Measurements from ENCODE around the gene CREBBP.

Gene CREBBP

GRCh38 chr16:3839402-3840184, 40.9 kb downstream of the CREBBP start:
- H2BK12ac ChIP-seq (ENCODE audit: low read length): no peak overlapping the region
- H4K8ac ChIP-seq (ENCODE audit: low read depth, low read length): no peak overlapping the region
- H3K79me2 ChIP-seq (ENCODE audit: control insufficient read depth, insufficient read depth, low read length, poor library complexity): no peaks in the 10 kb centered on the region
- H3K4me2 ChIP-seq (ENCODE audit: low read length): no peak overlapping the region
- no peak for DNase-seq
- H2AK5ac ChIP-seq (ENCODE audit: low read length): no peak overlapping the region
- WGBS (ENCODE audit: extremely low coverage, insufficient coverage, insufficient read length): no CpG with 5 or more reads among the region's 4 CpGs
- H3K4me1 ChIP-seq (ENCODE audit: control insufficient read depth in 1 of 2, insufficient read depth in 2 of 2, low read length in 2 of 2): no peaks in the 10 kb centered on the region
- no peak overlapping the region for H3K4ac ChIP-seq (ENCODE audit: low read depth, low read length)
- H3K4me3 ChIP-seq (ENCODE audit: low read depth, low read length): no peak overlapping the region
- no peak overlapping the region for H3K14ac ChIP-seq (ENCODE audit: low read length)
- H3K27me3 ChIP-seq (ENCODE audit: insufficient read depth, low read length): no peaks in the 10 kb centered on the region
- no peak overlapping the region for H3K18ac ChIP-seq (ENCODE audit: low read length)
- H3K9me3 ChIP-seq (ENCODE audit: insufficient read depth, low read depth, low read length): no peaks in the 10 kb centered on the region
- no peak overlapping the region for H2AFZ ChIP-seq (ENCODE audit: insufficient read depth, low read length, poor library complexity)
- H3K23ac ChIP-seq (ENCODE audit: low read length): no peak overlapping the region
- no peak overlapping the region for H4K12ac ChIP-seq (ENCODE audit: low read depth, low read length)
- H2BK5ac ChIP-seq (ENCODE audit: low read depth, low read length, poor library complexity): no peak overlapping the region
- H3K36me3 ChIP-seq (ENCODE audit: control insufficient read depth in 1 of 2, insufficient read depth in 2 of 2, low read length in 2 of 2): peaks cover 2 to 5% of the 10 kb centered on the region in 2 experiments
- H4K91ac ChIP-seq (ENCODE audit: low read depth, low read length): no peak overlapping the region
- no peak overlapping the region for H3K27ac ChIP-seq (ENCODE audit: low read depth, low read length)
- H3K9ac ChIP-seq (ENCODE audit: low read length): no peak overlapping the region
- no peak overlapping the region for H2BK120ac ChIP-seq (ENCODE audit: insufficient read depth, low read length, poor library complexity)
- no peaks in the 10 kb centered on the region for H3K79me1 ChIP-seq (ENCODE audit: low read length)

- no peak overlapping the region for H4K12ac ChIP-seq (ENCODE audit: low read depth, low read length)
- no peaks in the 10 kb centered on the region for H3K4me1 ChIP-seq (ENCODE audit: control insufficient read depth in 1 of 2, insufficient read depth in 2 of 2, low read length in 2 of 2)
These were observed 41.7 kb downstream of the CREBBP start for GRCh38 chr16:3838600-3839401.

GRCh38 chr16:3837851-3838586, 42.5 kb downstream of the CREBBP start:
- no peak overlapping the region for H3K9ac ChIP-seq (ENCODE audit: low read length)
- H2BK5ac ChIP-seq (ENCODE audit: low read depth, low read length, poor library complexity): no peak overlapping the region
- no peak overlapping the region for H4K91ac ChIP-seq (ENCODE audit: low read depth, low read length)
- H3K4me2 ChIP-seq (ENCODE audit: low read length): no peak overlapping the region
- H4K12ac ChIP-seq (ENCODE audit: low read depth, low read length): no peak overlapping the region
- H3K18ac ChIP-seq (ENCODE audit: low read length): no peak overlapping the region
- H3K4me1 ChIP-seq (ENCODE audit: control insufficient read depth in 1 of 2, insufficient read depth in 2 of 2, low read length in 2 of 2): no peaks in the 10 kb centered on the region
- H4K8ac ChIP-seq (ENCODE audit: low read depth, low read length): no peak overlapping the region
- H2BK120ac ChIP-seq (ENCODE audit: insufficient read depth, low read length, poor library complexity): no peak overlapping the region
- H3K23ac ChIP-seq (ENCODE audit: low read length): no peak overlapping the region
- DNase-seq: no peak
- H3K79me1 ChIP-seq (ENCODE audit: low read length): no peaks in the 10 kb centered on the region
- H3K4me3 ChIP-seq (ENCODE audit: low read depth, low read length): no peak overlapping the region
- H3K79me2 ChIP-seq (ENCODE audit: control insufficient read depth, insufficient read depth, low read length, poor library complexity): peaks cover 1% of the 10 kb centered on the region
- H2AK5ac ChIP-seq (ENCODE audit: low read length): no peak overlapping the region
- H2AFZ ChIP-seq (ENCODE audit: insufficient read depth, low read length, poor library complexity): no peak overlapping the region
- WGBS (ENCODE audit: extremely low coverage, insufficient coverage, insufficient read length): no CpG with 5 or more reads among the region's 5 CpGs
- no peaks in the 10 kb centered on the region for H3K9me3 ChIP-seq (ENCODE audit: insufficient read depth, low read depth, low read length)
- H3K27ac ChIP-seq (ENCODE audit: low read depth, low read length): no peak overlapping the region
- H2BK12ac ChIP-seq (ENCODE audit: low read length): no peak overlapping the region
- H3K4ac ChIP-seq (ENCODE audit: low read depth, low read length): peak overlapping the region; percentile 78
- H3K36me3 ChIP-seq (ENCODE audit: control insufficient read depth in 1 of 2, insufficient read depth in 2 of 2, low read length in 2 of 2): peaks cover 2 to 7% of the 10 kb centered on the region in 2 experiments
- H3K27me3 ChIP-seq (ENCODE audit: insufficient read depth, low read length): no peaks in the 10 kb centered on the region
- no peak overlapping the region for H3K14ac ChIP-seq (ENCODE audit: low read length)

More at GRCh38 chr16:3838600-3839401, 41.7 kb downstream of the CREBBP start:
- peaks cover 2 to 5% of the 10 kb centered on the region in 2 experiments for H3K36me3 ChIP-seq (ENCODE audit: control insufficient read depth in 1 of 2, insufficient read depth in 2 of 2, low read length in 2 of 2)
- no peaks in the 10 kb centered on the region for H3K79me2 ChIP-seq (ENCODE audit: control insufficient read depth, insufficient read depth, low read length, poor library complexity)
- H3K18ac ChIP-seq (ENCODE audit: low read length): no peak overlapping the region
- no peak overlapping the region for H2AFZ ChIP-seq (ENCODE audit: insufficient read depth, low read length, poor library complexity)
- H2BK120ac ChIP-seq (ENCODE audit: insufficient read depth, low read length, poor library complexity): no peak overlapping the region
- no peak overlapping the region for H2AK5ac ChIP-seq (ENCODE audit: low read length)
- H3K23ac ChIP-seq (ENCODE audit: low read length): no peak overlapping the region
- H3K27ac ChIP-seq (ENCODE audit: low read depth, low read length): no peak overlapping the region
- H2BK12ac ChIP-seq (ENCODE audit: low read length): no peak overlapping the region
- no peak for DNase-seq
- no peak overlapping the region for H3K4me2 ChIP-seq (ENCODE audit: low read length)
- H3K14ac ChIP-seq (ENCODE audit: low read length): no peak overlapping the region
- H3K4ac ChIP-seq (ENCODE audit: low read depth, low read length): no peak overlapping the region
- whole genome bisulfite sequencing (ENCODE audit: extremely low coverage, insufficient coverage, insufficient read length): no CpG with 5 or more reads among the region's 9 CpGs
- no peaks in the 10 kb centered on the region for H3K27me3 ChIP-seq (ENCODE audit: insufficient read depth, low read length)
- no peaks in the 10 kb centered on the region for H3K9me3 ChIP-seq (ENCODE audit: insufficient read depth, low read depth, low read length)
- no peaks in the 10 kb centered on the region for H3K79me1 ChIP-seq (ENCODE audit: low read length)
- H4K8ac ChIP-seq (ENCODE audit: low read depth, low read length): no peak overlapping the region
- no peak overlapping the region for H2BK5ac ChIP-seq (ENCODE audit: low read depth, low read length, poor library complexity)
- no peak overlapping the region for H3K9ac ChIP-seq (ENCODE audit: low read length)
- H4K91ac ChIP-seq (ENCODE audit: low read depth, low read length): no peak overlapping the region
- H3K4me3 ChIP-seq (ENCODE audit: low read depth, low read length): no peak overlapping the region

GRCh38 chr16:3836641-3837040, 43.9 kb downstream of the CREBBP start:
- Histone ChIP-seq H3K14ac (ENCODE audit: low read length) (no peak overlapping the region), H2BK120ac (ENCODE audit: insufficient read depth, low read length, poor library complexity) (no peak overlapping the region), H3K36me3 (ENCODE audit: control insufficient read depth in 1 of 2, insufficient read depth in 2 of 2, low read length in 2 of 2) (peaks cover 3 to 8% of the 10 kb centered on the region in 2 experiments), H3K4me3 (ENCODE audit: low read depth, low read length) (no peak overlapping the region), H4K91ac (ENCODE audit: low read depth, low read length) (no peak overlapping the region), H4K12ac (ENCODE audit: low read depth, low read length) (no peak overlapping the region), H3K4me2 (ENCODE audit: low read length) (no peak overlapping the region), H3K9ac (ENCODE audit: low read length) (no peak overlapping the region), H3K27ac (ENCODE audit: low read depth, low read length) (no peak overlapping the region), H4K8ac (ENCODE audit: low read depth, low read length) (no peak overlapping the region), H3K79me2 (ENCODE audit: control insufficient read depth, insufficient read depth, low read length, poor library complexity) (peaks cover 6% of the 10 kb centered on the region), H3K27me3 (ENCODE audit: insufficient read depth, low read length) (no peaks in the 10 kb centered on the region), H2BK12ac (ENCODE audit: low read length) (no peak overlapping the region), H2AFZ (ENCODE audit: insufficient read depth, low read length, poor library complexity) (no peak overlapping the region), H3K4ac (ENCODE audit: low read depth, low read length) (no peak overlapping the region), H3K79me1 (ENCODE audit: low read length) (no peaks in the 10 kb centered on the region), H3K4me1 (ENCODE audit: control insufficient read depth in 1 of 2, insufficient read depth in 2 of 2, low read length in 2 of 2) (no peaks in the 10 kb centered on the region), H3K18ac (ENCODE audit: low read length) (no peak overlapping the region), H2AK5ac (ENCODE audit: low read length) (no peak overlapping the region), H3K9me3 (ENCODE audit: insufficient read depth, low read depth, low read length) (peaks cover 2% of the 10 kb centered on the region), H3K23ac (ENCODE audit: low read length) (no peak overlapping the region), H2BK5ac (ENCODE audit: low read depth, low read length, poor library complexity) (no peak overlapping the region)
- peak; percentile 76 to 90 for DNase-seq
- WGBS (ENCODE audit: extremely low coverage, insufficient coverage, insufficient read length): no CpG with 5 or more reads among the region's 4 CpGs
